Sigmoid colon (tissue), 7 donors: Measurements from ENCODE around the gene DCAF5. TPM values are rescaled to one million over a fixed set of nuclear protein-coding genes. Genes with fewer than 3 reads are reported as not detected.
"Not testable (repeated sequence)": the region's sequence is repeated elsewhere in the genome, so short reads cannot be mapped to it uniquely, and the experiment has no call there.

Experiments
- DNase-seq: peaks from one replicate; pipeline ENCODE4 v3.0.0-alpha.2; 2019
- H3K27ac ChIP-seq, 4 donors: fragments of 200-600 bp; sonication (generic); one replicate each; pipeline ENCODE4 v1.5.1; 2016 to 2019; ENCODE audit warnings: mild to moderate bottlenecking in 1 of 4
- H3K27me3 ChIP-seq, 3 donors: fragments of 200-600 bp; sonication (generic); one replicate each; pipeline ENCODE4 v1.5.1; 2019; ENCODE audit warnings: mild to moderate bottlenecking in 1 of 3
- H3K36me3 ChIP-seq, 4 donors: fragments of 200-600 bp; sonication (generic); one replicate each; pipeline ENCODE4 v1.5.1; 2016 to 2019
- H3K4me1 ChIP-seq, 4 donors: fragments of 200-600 bp; sonication (generic); one replicate each; pipeline ENCODE4 v1.5.1; 2017 to 2019
- H3K4me3 ChIP-seq, 4 donors: fragments of 200-600 bp; sonication (generic); one replicate each; pipeline ENCODE4 v1.5.1; 2017 to 2019; ENCODE audit warnings: mild to moderate bottlenecking in 2 of 4, moderate library complexity in 1 of 4
- H3K9me3 ChIP-seq, 4 donors: fragments of 200-600 bp in 3 of 4; sonication (generic) in 3 of 4; one replicate each; pipeline versions ENCODE4 v1.5.1 to v1.6.1; 2013 to 2019
- EP300 ChIP-seq, 4 donors: sonication (generic); formaldehyde crosslinking; IDR thresholded peaks; one replicate each; pipeline ENCODE4 v1.6.1; 2017; ENCODE audit warnings: antibody characterized with exemption in 4 of 4
- POLR2A ChIP-seq, 2 donors: fragments of 450-650 bp; IDR thresholded peaks; one replicate each; pipeline ENCODE4 v1.6.1; 2016; ENCODE audit warnings: antibody characterized with exemption in 2 of 2, mild to moderate bottlenecking in 2 of 2, moderate library complexity in 2 of 2
- POLR2AphosphoS5 ChIP-seq, 4 donors: sonication (generic); formaldehyde crosslinking; IDR thresholded peaks; one replicate each; pipeline ENCODE4 v1.6.1; 2017; ENCODE audit warnings: antibody characterized with exemption in 4 of 4
- WGBS, 2 donors: extraction: QIAGEN DNeasy Blood & Tissue Kit; methylation state at CpG; one replicate each; pipeline ENCODE4 v1.1.7; 2013; 5-methylcytosine and 5-hydroxymethylcytosine counted together
- intact Hi-C: fragments of 100-400 bp; cut with DNase I; formaldehyde crosslinking; loops from one replicate; pipeline ENCODE4 v1.15.1; 2023
- polyA plus RNA-seq, 3 donors: library from polyadenylated mRNA; stranded (reverse); fragments of 200-250 nt; gene quantifications; one replicate each; pipeline ENCODE4 v1.2.3, GENCODE V29; 2013
- total RNA-seq, 4 donors: library from RNA; depleted of rRNA; stranded (reverse); fragments of >200 nt; gene quantifications; one replicate each; pipeline ENCODE4 v1.1.0, GENCODE V29; 2016
- TF ChIP-seq, protein P1 (sequence below), 4 experiments: fragments of 450-650 bp in 3 of 4; fragments of 200-600 bp in 1 of 4; IDR thresholded peaks; one replicate each; pipeline ENCODE4 v1.5.1; 2016 to 2019; ENCODE audit warnings: antibody characterized with exemption in 4 of 4, mild to moderate bottlenecking in 3 of 4, moderate library complexity in 2 of 4
- donor health status: healthy with polysubstance abuse.
- donor health status: Bipolar disorder and iron deficiency.
- donor health status: healthy.

Gene DCAF5
- total and polyA plus RNA-seq, 7 donors = 13.2 to 56.8 (median 36.4) TPM

DNA sequence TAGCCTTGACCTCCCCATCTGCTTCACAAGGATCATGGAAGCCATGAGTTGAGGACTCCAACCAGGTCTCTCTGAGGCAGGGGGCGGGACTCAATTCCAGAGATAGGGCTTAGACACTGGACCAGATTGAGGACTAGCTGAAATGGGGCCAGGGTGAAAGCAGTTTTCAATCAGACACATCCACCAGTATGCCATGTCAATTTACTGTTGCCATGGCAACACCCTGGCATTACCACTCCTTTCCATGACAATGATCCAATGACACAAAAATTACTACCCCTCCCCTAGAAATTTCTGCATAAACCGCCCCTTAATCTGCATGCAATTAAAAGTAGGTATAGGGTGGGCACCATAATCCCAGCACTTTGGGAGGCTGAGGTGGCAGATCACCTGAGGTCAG lies 18.6 kb upstream of the DCAF5 start:
- H3K9me3 ChIP-seq = no peaks in the 10 kb centered on the region
- no peaks in the 10 kb centered on the region for H3K27me3 ChIP-seq
- WGBS, 2 donors = 93% methylated on average over 2 of the region's 2 CpGs
- H3K4me3 ChIP-seq = no peak overlapping the region
- no peaks in the 10 kb centered on the region for H3K4me1 ChIP-seq
- no peak overlapping the region for H3K27ac ChIP-seq
- no peaks in the 10 kb centered on the region for H3K36me3 ChIP-seq
- no peak for TF ChIP-seq POLR2A (IDR thresholded peaks at IDR 0.05)
- no peak for TF ChIP-seq EP300 (IDR thresholded peaks at IDR 0.05)
- TF ChIP-seq POLR2AphosphoS5 (IDR thresholded peaks at IDR 0.05) = no peak
- TF ChIP-seq, protein P1, sequence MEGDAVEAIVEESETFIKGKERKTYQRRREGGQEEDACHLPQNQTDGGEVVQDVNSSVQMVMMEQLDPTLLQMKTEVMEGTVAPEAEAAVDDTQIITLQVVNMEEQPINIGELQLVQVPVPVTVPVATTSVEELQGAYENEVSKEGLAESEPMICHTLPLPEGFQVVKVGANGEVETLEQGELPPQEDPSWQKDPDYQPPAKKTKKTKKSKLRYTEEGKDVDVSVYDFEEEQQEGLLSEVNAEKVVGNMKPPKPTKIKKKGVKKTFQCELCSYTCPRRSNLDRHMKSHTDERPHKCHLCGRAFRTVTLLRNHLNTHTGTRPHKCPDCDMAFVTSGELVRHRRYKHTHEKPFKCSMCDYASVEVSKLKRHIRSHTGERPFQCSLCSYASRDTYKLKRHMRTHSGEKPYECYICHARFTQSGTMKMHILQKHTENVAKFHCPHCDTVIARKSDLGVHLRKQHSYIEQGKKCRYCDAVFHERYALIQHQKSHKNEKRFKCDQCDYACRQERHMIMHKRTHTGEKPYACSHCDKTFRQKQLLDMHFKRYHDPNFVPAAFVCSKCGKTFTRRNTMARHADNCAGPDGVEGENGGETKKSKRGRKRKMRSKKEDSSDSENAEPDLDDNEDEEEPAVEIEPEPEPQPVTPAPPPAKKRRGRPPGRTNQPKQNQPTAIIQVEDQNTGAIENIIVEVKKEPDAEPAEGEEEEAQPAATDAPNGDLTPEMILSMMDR (IDR thresholded peaks at IDR 0.05) = no peak
- DNase-seq = no peak
- intact Hi-C loops = no loop called here

DNA sequence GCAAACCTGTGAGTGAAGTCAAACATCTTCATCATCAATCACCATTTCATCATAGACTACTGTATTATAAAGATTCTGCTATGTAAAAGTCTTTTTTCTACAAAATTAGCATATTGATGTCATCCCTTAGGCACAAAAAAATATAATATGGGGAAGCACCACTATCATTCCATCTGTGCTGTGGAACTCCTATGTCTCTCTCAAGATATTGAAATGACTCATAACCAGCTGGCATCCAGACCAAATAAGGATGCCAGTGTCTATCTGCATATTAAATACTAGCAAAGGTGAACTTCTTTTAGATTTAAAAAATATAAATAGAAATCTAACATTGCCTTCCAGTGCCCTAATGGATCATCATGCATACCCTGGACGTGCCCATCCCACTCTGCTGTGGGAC lies 17.9 kb upstream of the DCAF5 start:
- Histone ChIP-seq H3K4me3 (no peak overlapping the region), H3K36me3 (no peaks in the 10 kb centered on the region), H3K27me3 (no peaks in the 10 kb centered on the region), H3K27ac (no peak overlapping the region), H3K4me1 (no peaks in the 10 kb centered on the region), H3K9me3 (no peaks in the 10 kb centered on the region)
- TF ChIP-seq, protein P1 (IDR thresholded peaks at IDR 0.05) = no peak
- no peak for TF ChIP-seq POLR2A (IDR thresholded peaks at IDR 0.05)
- TF ChIP-seq EP300 (IDR thresholded peaks at IDR 0.05) = no peak
- TF ChIP-seq POLR2AphosphoS5 (IDR thresholded peaks at IDR 0.05) = no peak
- intact Hi-C loops = no loop called here
- WGBS, 2 donors = 89 to 91% methylated on average over 1 of the region's 1 CpG
- DNase-seq = no peak

DNA sequence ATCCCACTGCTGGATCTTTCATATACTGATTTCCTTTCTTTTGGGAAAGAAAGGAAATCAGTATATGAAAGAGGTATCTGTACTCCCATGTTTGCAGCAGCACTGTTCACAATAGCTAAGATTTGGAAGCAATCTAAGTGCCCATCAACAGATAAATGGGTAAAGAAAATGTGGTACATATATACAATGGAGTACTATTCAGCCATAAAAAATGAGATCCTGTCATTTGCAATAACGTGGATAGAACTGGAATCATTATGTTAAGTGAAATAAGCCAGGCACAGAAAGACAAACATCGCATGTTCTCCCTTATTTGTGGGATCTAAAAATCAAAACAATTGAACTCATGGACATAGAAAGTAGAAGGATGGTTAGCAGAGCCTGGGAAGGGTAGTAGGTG lies 12.9 kb upstream of the DCAF5 start:
- H3K36me3 ChIP-seq, H3K4me1 ChIP-seq, H3K27me3 ChIP-seq, H3K4me3 ChIP-seq, H3K9me3 ChIP-seq, intact Hi-C loops, DNase-seq, H3K27ac ChIP-seq: not testable (repeated sequence)
- WGBS, 2 donors = 74 to 79% methylated on average over 2 of the region's 2 CpGs

DNA sequence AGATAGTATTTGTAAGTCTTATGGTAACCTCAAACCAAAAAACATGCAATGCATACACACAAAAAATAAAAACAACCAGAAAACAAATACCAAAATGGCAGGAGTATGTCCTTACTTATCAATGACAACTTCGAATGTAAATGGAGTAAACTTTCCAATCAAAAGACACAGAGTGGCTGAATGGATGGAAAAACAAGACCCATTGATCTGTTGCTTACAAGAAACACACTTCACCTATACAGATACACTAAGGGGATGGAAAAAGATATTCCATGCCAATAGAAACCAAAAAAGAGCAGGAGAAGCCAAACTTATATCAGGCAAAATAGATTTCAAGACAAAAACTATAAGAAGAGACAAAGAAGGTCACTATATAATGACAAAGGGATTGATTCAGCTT lies 8.7 kb upstream of the DCAF5 start:
- Histone ChIP-seq H3K27ac (no peak overlapping the region), H3K4me3 (no peak overlapping the region), H3K4me1 (no peaks in the 10 kb centered on the region), H3K36me3 (no peaks in the 10 kb centered on the region), H3K27me3 (peaks cover 0 to 6% (median 0%) of the 10 kb centered on the region in 3 donors), H3K9me3 (no peaks in the 10 kb centered on the region)
- TF ChIP-seq, protein P1 (IDR thresholded peaks at IDR 0.05) = no peak
- TF ChIP-seq POLR2A (IDR thresholded peaks at IDR 0.05) (no peak), EP300 (IDR thresholded peaks at IDR 0.05) (no peak)
- intact Hi-C loops = no loop called here
- WGBS, 2 donors = 78 to 88% methylated on average over 1 of the region's 1 CpG
- DNase-seq = no peak

DNA sequence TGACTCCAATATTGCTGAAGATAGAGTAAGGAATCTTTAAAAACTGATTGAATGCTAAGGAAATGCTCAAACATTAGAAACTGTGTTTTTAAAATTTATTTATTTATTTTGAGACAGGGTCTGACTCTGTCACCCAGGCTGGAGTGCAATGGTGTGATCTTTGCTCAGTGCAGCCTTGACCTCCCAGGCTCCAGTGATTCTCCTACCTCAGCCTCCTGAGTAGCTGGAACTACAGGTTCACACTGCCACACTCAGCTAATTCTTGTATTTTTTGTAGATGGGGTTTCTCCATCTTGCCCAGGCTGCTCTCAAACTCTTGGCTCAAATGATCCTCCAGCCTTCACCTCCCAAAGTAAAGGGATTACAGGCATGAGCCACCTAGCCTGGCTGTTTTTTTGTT lies 3.3 kb upstream of the DCAF5 start:
- DNase-seq = no peak
- H3K4me3 ChIP-seq = no peak overlapping the region
- intact Hi-C loops = loop anchor here (10.0 kb wide), 1 partner anchor 239 kb away; the partner anchor contains the start of genes ERH and SLC39A9
- H3K4me1 ChIP-seq = peaks cover 0 to 12% (median 2%) of the 10 kb centered on the region in 4 donors
- TF ChIP-seq EP300 (IDR thresholded peaks at IDR 0.05) (no peak), POLR2A (IDR thresholded peaks at IDR 0.05) (no peak), POLR2AphosphoS5 (IDR thresholded peaks at IDR 0.05) (no peak)
- TF ChIP-seq, protein P1 (IDR thresholded peaks at IDR 0.05) = no peak
- no peak overlapping the region for H3K27ac ChIP-seq
- no peaks in the 10 kb centered on the region for H3K9me3 ChIP-seq
- no peaks in the 10 kb centered on the region for H3K36me3 ChIP-seq
- H3K27me3 ChIP-seq = no peaks in the 10 kb centered on the region
